T-helper 1 cell (primary cell): Measurements from ENCODE around the gene ZPLD1.

Experiments used
- DNase-seq, 5 donors: peaks; one replicate each; pipeline ENCODE4 v3.0.0-alpha.2; 2012 to 2020

The ZPLD1 gene

GRCh38 chr3:102470066-102470465 is 35.3 kb downstream of the ZPLD1 start:
- no peak for DNase-seq

DNA sequence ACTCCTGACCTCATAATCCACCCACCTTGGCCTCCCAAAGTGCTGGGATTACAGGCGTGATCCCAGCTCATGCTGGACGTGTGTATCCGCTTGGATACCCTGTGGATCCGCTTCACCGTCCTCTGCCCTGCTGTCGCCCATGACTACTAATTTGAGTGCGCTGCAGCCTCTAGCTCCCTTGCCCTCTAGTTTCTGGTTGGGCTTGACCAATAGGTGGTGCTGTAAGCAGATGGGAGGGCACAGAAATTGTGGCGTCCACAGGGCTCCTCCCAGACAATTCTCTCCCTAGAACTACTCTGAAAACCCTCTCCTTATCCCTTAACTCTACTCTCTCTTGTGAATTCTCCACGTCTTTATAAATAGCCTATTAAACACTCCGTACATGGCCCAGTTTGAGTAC is 36.2 kb downstream of the ZPLD1 start:
- no peak for DNase-seq

DNA sequence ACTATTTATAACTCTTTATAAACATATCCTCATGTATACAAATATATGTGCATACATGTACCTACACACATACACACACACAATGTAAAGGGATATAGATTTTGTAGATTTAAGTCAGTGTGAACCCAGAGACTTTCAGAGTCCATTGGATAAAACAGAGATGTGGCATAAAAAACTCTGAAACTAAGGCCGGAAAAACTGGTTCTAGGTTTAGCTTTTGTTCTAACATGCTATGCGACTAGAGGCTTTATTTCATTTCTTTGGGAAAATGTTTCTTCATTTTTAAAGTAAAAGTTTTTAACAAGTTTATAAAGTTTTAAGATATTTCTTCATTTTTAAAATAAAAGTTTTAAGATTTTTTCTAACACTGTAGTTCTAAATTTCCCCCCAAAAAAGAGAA is 36.7 kb downstream of the ZPLD1 start:
- DNase-seq = no peak

DNA sequence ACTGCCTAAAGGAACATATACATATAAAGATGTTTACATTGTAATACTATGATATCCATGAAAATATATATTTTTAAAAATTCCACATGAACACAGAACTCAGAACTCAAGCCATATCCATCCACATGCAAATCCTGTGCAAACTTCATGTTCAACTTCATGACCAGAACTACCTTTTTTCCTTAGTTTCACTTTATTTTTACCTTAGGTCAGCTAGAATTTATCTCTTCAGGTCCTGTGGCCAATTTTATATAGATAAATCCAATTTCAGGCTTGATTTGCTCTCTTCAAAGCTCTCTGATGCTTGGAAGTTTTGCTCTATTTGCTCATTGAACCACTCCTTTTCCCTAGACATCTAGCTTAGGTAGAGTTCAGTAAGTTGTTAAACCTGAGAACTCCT is 38.8 kb downstream of the ZPLD1 start:
- DNase-seq = no peak

DNA sequence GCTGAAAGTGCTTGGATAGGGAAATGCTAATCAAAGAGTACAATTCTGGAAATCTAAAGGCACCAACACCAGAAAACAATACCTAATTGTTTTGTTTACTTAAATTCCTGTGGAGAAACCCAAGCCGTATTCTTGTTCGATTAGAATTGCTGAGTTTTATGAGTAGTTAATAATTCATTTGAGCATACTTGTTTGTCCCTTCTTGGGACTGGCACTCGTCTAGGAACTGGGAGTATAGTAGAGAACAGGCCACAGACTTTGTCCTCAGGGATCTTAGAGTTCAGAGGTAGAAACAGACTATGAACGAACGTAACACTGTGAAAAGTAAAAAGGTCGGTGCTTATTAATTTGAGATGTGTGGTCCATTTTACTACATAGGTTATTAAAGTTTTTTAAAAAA is 39.4 kb downstream of the ZPLD1 start:
- no peak for DNase-seq

DNA sequence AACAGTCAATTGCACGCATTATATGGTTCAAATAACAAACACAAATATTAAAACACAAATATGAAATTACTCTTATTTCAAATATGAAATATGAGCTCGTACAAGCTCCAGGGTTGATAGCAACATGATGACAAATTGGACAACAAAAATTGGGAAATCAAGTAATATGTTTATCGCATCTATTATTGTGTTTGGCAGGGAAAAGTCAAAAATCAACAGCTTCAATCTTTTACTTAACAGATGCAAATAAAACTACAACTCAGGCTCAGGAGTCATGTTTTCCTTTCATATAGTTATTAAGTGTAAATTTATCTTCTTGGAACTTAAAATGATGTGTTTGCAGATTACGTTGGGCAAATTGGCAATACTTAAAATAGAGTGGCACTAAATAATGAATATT is 41.4 kb downstream of the ZPLD1 start:
- no peak for DNase-seq

GRCh38 chr3:102478160-102478559 is 43.3 kb downstream of the ZPLD1 start:
- DNase-seq = no peak

DNA sequence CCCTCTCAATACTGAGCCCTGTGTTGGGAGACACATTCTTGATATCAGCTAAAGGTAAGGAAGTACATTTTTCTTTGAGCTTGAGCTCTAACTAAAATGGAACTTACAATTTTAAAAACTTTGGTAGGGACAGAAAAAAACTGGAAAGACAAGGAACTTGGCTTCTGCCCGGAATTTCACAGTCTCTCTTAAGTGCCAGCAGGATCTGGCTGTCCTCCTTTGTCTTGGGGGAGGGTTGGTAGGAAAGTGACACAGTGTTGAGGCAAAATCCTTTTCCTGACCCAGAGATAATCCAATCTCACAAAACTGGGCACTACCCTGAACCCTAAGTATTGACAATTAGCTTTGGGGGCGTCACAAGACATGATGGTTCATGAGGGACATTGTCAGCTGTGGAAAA is 45.3 kb downstream of the ZPLD1 start:
- DNase-seq = no peak

GRCh38 chr3:102481050-102481449 is 46.2 kb downstream of the ZPLD1 start:
- no peak for DNase-seq

DNA sequence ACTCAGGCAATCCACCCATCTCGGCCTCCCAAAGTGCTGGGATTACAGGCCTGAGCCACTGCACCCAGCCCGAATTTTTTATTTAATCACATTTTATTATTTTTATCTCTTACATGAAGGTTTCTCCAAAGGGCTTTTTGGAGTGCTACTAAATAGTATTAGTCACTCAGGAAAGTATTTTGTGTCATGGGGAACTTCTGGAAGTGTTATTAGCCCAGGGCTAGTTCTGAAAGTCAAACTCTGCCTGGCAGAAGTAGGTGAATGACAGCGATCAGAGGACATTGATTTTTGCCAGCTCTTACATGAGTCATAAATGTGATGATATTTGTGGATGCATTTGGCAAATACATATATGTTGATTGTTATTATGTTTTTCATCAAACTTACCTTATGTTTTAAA is 48.7 kb downstream of the ZPLD1 start:
- no peak for DNase-seq

DNA sequence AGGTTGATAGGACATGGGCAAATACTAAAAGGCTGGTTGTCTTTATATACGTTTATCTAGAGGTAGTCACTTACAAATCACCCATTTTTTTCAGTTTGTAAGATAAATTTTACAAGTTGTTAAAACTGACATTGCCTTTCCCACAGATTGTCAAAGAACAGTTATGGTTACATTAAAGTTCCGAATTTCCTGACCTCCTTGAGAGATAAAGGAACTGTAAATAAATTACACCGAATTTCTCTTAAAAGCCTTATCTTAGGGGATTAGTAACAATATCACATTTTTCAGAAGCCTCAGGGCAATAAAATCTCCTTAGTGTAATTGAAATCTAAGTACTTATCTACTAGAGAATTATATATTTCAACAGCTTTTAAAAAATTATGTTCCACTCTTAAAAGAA is 49.5 kb downstream of the ZPLD1 start:
- DNase-seq = no peak

GRCh38 chr3:102485701-102486100 is 50.9 kb downstream of the ZPLD1 start:
- no peak for DNase-seq

DNA sequence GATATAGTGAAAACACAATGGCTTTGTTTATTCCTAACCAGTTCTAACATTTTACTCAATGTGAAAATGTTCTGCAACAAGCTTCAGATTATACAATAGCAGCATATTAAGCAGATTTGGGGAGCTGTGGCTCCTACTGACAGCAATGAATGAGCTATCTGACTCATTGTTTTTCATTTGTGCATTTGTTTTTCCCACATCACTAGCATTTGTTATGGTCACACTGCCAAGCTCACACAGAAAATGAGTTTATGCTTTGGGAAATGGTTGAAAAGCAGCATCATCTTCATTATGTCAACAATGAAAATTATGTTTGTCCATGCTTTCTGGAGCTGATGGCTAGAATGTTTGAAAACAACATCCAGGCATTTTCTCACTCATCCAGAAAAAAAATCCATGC is 53.5 kb downstream of the ZPLD1 start:
- DNase-seq = no peak

- no peak for DNase-seq
Measured at GRCh38 chr3:102492300-102492699, 57.5 kb downstream of the ZPLD1 start.

GRCh38 chr3:102497571-102497970 is 62.8 kb downstream of the ZPLD1 start:
- DNase-seq = no peak

GRCh38 chr3:102505542-102505941 is 70.7 kb downstream of the ZPLD1 start:
- DNase-seq = no peak

DNA sequence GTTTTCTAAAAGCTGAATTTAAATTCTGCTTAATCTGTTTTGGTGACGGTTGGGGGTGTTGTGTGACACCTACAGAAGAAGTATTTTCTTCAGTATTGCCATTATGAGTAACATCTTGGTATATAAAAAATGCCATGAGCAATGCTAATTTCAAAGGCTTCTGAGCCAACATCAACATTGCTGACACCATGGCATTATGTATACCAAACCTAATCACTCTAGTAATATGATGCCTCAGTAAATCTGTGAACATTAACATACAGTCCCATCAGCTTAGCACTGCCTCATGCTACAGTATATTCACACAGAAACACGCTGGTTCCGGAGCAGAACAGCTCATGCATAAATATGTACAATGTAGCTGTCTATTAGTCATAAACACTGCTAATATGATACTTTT is 75.8 kb downstream of the ZPLD1 start:
- DNase-seq = no peak

DNA sequence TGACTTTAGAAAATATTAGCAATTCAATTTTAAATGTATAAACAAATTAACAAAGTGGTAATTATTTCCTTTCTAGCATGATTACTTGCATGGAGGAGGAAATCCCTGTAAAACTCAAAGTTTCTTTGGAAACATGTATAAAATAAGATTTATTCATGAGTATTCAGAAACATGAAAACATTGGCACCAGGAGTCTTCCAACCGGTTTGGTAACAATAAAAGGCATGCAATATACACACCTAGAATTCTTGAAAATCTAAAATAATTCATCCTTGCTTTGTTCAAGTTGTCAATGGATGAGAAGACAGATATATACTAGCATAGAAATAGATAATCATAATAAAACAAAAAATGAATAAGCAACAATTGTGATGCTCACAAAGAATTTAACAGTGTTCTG is 76.4 kb downstream of the ZPLD1 start:
- no peak for DNase-seq

- no peak for DNase-seq
Measured at GRCh38 chr3:102511639-102512038, 76.8 kb downstream of the ZPLD1 start.

DNA sequence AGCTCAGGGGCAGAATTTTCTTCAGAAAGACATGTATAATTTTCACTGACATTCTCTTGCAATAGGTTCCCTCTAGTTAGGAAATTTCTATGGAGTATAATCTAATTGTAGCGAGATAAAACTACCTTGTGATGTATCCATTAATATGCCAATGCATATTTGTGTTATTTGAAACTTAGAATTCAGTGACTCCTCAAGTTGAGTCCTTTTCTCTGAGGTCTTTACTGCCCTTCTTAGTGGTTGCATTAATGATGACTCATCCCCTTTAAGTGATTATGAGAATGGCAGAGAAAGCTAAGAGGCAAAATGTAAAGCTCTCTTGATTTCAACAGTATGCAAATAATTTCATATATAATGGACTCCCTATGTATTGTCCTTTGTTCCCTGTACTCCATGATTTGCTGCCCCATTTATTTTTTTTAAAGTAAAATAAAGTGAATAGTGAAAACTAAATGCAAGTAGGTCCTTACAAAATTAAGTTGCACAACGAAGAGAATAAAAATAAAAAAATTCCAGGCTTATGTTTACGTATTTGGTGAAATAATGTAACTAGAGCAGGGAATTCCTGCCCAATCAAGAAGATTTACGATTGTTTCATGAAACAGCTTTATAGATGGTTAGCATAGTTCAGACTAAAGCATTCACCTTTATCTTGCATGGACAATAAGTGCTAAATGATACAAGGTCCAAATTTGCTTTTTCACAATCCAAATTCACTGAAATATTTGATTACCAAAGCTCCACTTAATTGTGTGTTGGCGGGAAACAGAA is 78.1 kb downstream of the ZPLD1 start:
- no peak for DNase-seq

DNA sequence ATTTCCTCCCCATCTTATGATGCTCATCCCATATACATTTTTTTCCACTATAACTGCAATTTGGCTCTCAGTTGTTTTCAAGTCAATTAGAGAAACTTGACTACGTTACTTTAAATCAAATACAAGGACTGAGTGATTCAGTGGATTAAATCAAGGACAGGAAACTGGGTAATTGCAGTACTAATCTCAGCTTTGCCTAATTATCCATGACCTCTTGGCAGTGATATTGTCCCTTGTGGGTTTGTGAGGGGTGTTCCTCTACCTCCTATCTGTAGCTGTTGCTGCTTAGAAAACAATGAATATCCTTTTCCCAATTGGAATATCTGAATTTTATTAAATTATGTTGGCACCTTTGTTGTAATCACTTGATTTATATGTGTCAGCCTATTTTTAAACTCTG is 79.4 kb downstream of the ZPLD1 start:
- DNase-seq = no peak

GRCh38 chr3:102521246-102521645 is 86.4 kb downstream of the ZPLD1 start:
- DNase-seq = no peak

GRCh38 chr3:102525624-102526023 is 90.8 kb downstream of the ZPLD1 start:
- DNase-seq = no peak

- DNase-seq = no peak
Measured at GRCh38 chr3:102526865-102527264, 92.0 kb downstream of the ZPLD1 start.

DNA sequence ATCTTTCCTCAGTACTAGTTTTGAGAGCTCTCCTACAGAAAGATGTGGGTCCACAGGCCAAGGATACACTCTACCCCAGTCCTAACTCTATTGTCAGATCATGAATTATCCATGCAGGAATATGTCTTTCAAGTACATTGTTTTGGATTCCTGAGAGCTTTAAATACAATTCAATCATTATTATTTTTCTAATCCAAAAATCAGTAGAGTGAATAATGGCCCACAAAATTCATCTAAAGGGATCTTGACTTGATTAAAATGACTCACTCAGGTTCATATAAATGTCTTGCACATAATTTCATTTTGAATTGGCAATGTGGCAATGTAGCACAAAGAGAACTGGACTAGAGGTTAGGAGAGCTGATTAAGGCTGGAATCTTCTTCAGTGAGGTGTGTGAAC is 93.9 kb downstream of the ZPLD1 start:
- no peak for DNase-seq
